OCI-LY1 (cell line): ENCODE results near the gene RGS2.

Source experiments
- H2AFZ ChIP-seq: fragments of 200-600 bp; sonication (generic), shearing (Covaris generic); 2 replicates; pipeline ENCODE4 v1.6.0; 2014; ENCODE audit warnings: antibody characterized with exemption, mild to moderate bottlenecking, low read length
- H3F3A ChIP-seq: fragments of 200-600 bp; sonication (generic), shearing (Covaris generic); 2 replicates; pipeline ENCODE4 v1.6.0; 2014; ENCODE audit warnings: mild to moderate bottlenecking, antibody characterized with exemption, low read length, moderate library complexity; ENCODE audit not compliant: insufficient read depth
- H3K27ac ChIP-seq: fragments of 200-600 bp; sonication (generic); 2 replicates; pipeline ENCODE4 v1.5.1; 2014; ENCODE audit warnings: low read length, mixed run types, mild to moderate bottlenecking, low read depth; ENCODE audit not compliant: poor library complexity, severe bottlenecking
- H3K27me3 ChIP-seq: fragments of 200-600 bp; sonication (generic); 2 replicates; pipeline ENCODE4 v1.6.0; 2014; ENCODE audit warnings: antibody characterized with exemption, mild to moderate bottlenecking, low read length, moderate library complexity; ENCODE audit not compliant: insufficient read depth
- H3K36me3 ChIP-seq: fragments of 200-600 bp; sonication (generic); 2 replicates; pipeline ENCODE4 v1.6.1; 2014; ENCODE audit warnings: mild to moderate bottlenecking, antibody characterized with exemption, low read length, moderate library complexity, mixed read lengths; ENCODE audit not compliant: insufficient read depth
- H3K4me1 ChIP-seq: fragments of 200-600 bp; sonication (generic); 2 replicates; pipeline ENCODE4 v1.5.1; 2014; ENCODE audit warnings: mild to moderate bottlenecking, low read length, moderate library complexity; ENCODE audit not compliant: insufficient read depth, severe bottlenecking
- H3K4me2 ChIP-seq: fragments of 200-600 bp; sonication (generic), shearing (Covaris generic); 2 replicates; pipeline ENCODE4 v1.6.1; 2014; ENCODE audit warnings: low read length
- H3K4me3 ChIP-seq: fragments of 200-600 bp; sonication (generic); 2 replicates; pipeline ENCODE4 v1.5.1; 2014; ENCODE audit warnings: low read length, low read depth, mild to moderate bottlenecking, mixed read lengths; ENCODE audit not compliant: poor library complexity, severe bottlenecking
- H3K79me2 ChIP-seq: fragments of 200-600 bp; shearing (Covaris generic); 2 replicates; pipeline ENCODE4 v1.6.1; 2016; ENCODE audit warnings: mixed run types, low read length, mixed read lengths; ENCODE audit not compliant: insufficient read depth
- H3K9ac ChIP-seq: fragments of 200-600 bp; sonication (generic), shearing (Covaris generic); 2 replicates; pipeline ENCODE4 v1.6.1; 2014; ENCODE audit warnings: mild to moderate bottlenecking, low read length, mixed read lengths
- H3K9me2 ChIP-seq: fragments of 200-600 bp; sonication (generic), shearing (Covaris generic); 2 replicates; pipeline ENCODE4 v1.6.1; 2014; ENCODE audit warnings: low read depth, mild to moderate bottlenecking, low read length, mixed read lengths
- H3K9me3 ChIP-seq: fragments of 200-600 bp; shearing (Covaris generic); 2 replicates; pipeline ENCODE4 v1.6.1; 2014; ENCODE audit warnings: low read length, mixed read lengths
- H4K20me1 ChIP-seq: fragments of 200-600 bp; sonication (generic), shearing (Covaris generic); 2 replicates; pipeline ENCODE4 v1.6.0; 2016; ENCODE audit warnings: mild to moderate bottlenecking, low read length; ENCODE audit not compliant: insufficient read depth
- CTCF ChIP-seq: fragments of 200-600 bp; sonication (generic), shearing (Covaris generic); IDR thresholded peaks from 2 replicates; pipeline ENCODE4 v1.5.1; 2017; ENCODE audit warnings: mild to moderate bottlenecking, antibody characterized with exemption, low read length, moderate library complexity, mixed read lengths
- EZH2 ChIP-seq: fragments of 200-600 bp; sonication (generic), shearing (Covaris generic); IDR thresholded peaks from 2 replicates; pipeline ENCODE4 v1.8.0; 2017; ENCODE audit warnings: borderline replicate concordance, mixed run types, mild to moderate bottlenecking, antibody characterized with exemption, low read length, moderate library complexity, mixed read lengths

The RGS2 gene

GRCh38 chr1:192776206-192776605 lies 32.6 kb upstream of the RGS2 start:
- H3K27me3 ChIP-seq: no peaks in the 10 kb centered on the region
- no peaks in the 10 kb centered on the region for H4K20me1 ChIP-seq
- TF ChIP-seq EZH2 (no peak), CTCF (no peak)
- no peaks in the 10 kb centered on the region for H3K9me2 ChIP-seq
- no peak overlapping the region for H3K9ac ChIP-seq
- no peak overlapping the region for H3K4me3 ChIP-seq
- H3K4me2 ChIP-seq: no peak overlapping the region
- no peaks in the 10 kb centered on the region for H3K9me3 ChIP-seq
- no peaks in the 10 kb centered on the region for H3K36me3 ChIP-seq
- no peak overlapping the region for H2AFZ ChIP-seq
- H3K4me1 ChIP-seq: no peaks in the 10 kb centered on the region
- H3K79me2 ChIP-seq: no peaks in the 10 kb centered on the region
- no peak overlapping the region for H3K27ac ChIP-seq
- H3F3A ChIP-seq: no peaks in the 10 kb centered on the region

- Histone ChIP-seq H3K36me3 (no peaks in the 10 kb centered on the region), H3K79me2 (no peaks in the 10 kb centered on the region), H3K4me3 (no peak overlapping the region), H3K27ac (no peak overlapping the region), H3K27me3 (no peaks in the 10 kb centered on the region), H3F3A (no peaks in the 10 kb centered on the region), H2AFZ (no peak overlapping the region), H3K9me2 (no peaks in the 10 kb centered on the region), H4K20me1 (no peaks in the 10 kb centered on the region), H3K4me2 (no peak overlapping the region), H3K9me3 (no peaks in the 10 kb centered on the region), H3K9ac (no peak overlapping the region), H3K4me1 (no peaks in the 10 kb centered on the region)
- TF ChIP-seq CTCF (no peak), EZH2 (no peak)
These were observed 31.8 kb upstream of the RGS2 start for GRCh38 chr1:192776998-192777397.

GRCh38 chr1:192783791-192784190 lies 25.0 kb upstream of the RGS2 start:
- Histone ChIP-seq H3K79me2 (no peaks in the 10 kb centered on the region), H3K4me1 (no peaks in the 10 kb centered on the region), H3K4me2 (no peak overlapping the region), H3K9me3 (no peaks in the 10 kb centered on the region), H3K9me2 (no peaks in the 10 kb centered on the region), H3K4me3 (no peak overlapping the region), H3K36me3 (no peaks in the 10 kb centered on the region), H3K27me3 (no peaks in the 10 kb centered on the region), H4K20me1 (no peaks in the 10 kb centered on the region), H3F3A (no peaks in the 10 kb centered on the region), H2AFZ (no peak overlapping the region), H3K9ac (no peak overlapping the region), H3K27ac (no peak overlapping the region)
- TF ChIP-seq EZH2 (no peak), CTCF (no peak)
